HFFc6 (cell line): ENCODE data around the gene SHROOM2. TPM values are rescaled to one million over a fixed set of nuclear protein-coding genes. Genes with fewer than 3 reads are reported as not detected.

Source experiments
- DNase-seq: peaks from one replicate; pipeline ENCODE4 v3.0.0-alpha.2; 2018
- H3K27ac Mint-ChIP-seq: 2 replicates; pipeline ENCODE4 v1.8.0; 2020; ENCODE audit warnings: mild to moderate bottlenecking, mixed read lengths
- H3K27me3 Mint-ChIP-seq: 2 replicates; pipeline ENCODE4 v1.8.0; 2021; ENCODE audit warnings: mild to moderate bottlenecking, moderate library complexity, mixed read lengths; ENCODE audit not compliant: insufficient read depth
- H3K36me3 Mint-ChIP-seq: 2 replicates; pipeline ENCODE4 v1.8.0; 2021; ENCODE audit warnings: low read depth, mixed read lengths
- H3K4me1 Mint-ChIP-seq: 2 replicates; pipeline ENCODE4 v1.8.0; 2020; ENCODE audit warnings: low read depth, mixed read lengths
- H3K4me3 Mint-ChIP-seq: 2 replicates; pipeline ENCODE4 v1.8.0; 2020; ENCODE audit warnings: mild to moderate bottlenecking, moderate library complexity, mixed read lengths
- H3K9me3 Mint-ChIP-seq: 2 replicates; pipeline ENCODE4 v1.8.0; 2020; ENCODE audit warnings: mild to moderate bottlenecking, mixed read lengths
- total RNA-seq, 6 experiments: library from RNA; stranded (reverse); fragmentation: NEBNext Ultra II Directional; extraction: Animal tissue kit (Norgen Biotek cat#: 25700); gene quantifications; 2 replicates in 1 of 6; 3 replicates in 5 of 6; pipeline ENCODE4 v1.2.3, GENCODE V29; 2021
- TF ChIP-seq, protein P1 (sequence below): fragments of 200-600 bp; sonication (generic); IDR thresholded peaks from 2 replicates; pipeline ENCODE4 v1.5.0; 2021; ENCODE audit warnings: antibody characterized with exemption, mild to moderate bottlenecking

SHROOM2 gene
- total RNA-seq, 6 experiments from 2014 or later = 1.6 to 3.5 (median 2.9) TPM

DNA sequence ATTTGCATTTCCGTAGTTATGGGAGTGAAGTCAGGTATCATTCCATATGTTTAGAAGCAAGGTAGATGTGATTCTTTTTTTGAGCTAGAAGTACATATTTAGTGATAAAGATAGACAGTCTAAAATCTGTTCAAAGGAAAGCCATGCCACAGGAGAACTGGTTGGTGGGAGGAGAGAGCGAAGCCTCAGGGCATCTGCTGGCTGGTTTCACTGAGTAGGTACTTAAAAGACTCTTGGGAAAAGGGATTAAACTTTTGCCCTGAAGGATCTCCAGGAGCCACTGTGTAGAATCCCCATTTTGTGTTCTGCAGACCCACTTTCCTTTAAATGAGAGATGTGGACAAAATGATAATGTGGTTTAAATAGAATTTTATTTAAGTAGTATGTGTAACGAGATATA is 89.6 kb downstream of the SHROOM2 start:
- H3K27me3 Mint-ChIP-seq = peaks cover 2% of the 10 kb centered on the region
- H3K27ac Mint-ChIP-seq = no peak overlapping the region
- no peak for DNase-seq
- TF ChIP-seq, protein P1, sequence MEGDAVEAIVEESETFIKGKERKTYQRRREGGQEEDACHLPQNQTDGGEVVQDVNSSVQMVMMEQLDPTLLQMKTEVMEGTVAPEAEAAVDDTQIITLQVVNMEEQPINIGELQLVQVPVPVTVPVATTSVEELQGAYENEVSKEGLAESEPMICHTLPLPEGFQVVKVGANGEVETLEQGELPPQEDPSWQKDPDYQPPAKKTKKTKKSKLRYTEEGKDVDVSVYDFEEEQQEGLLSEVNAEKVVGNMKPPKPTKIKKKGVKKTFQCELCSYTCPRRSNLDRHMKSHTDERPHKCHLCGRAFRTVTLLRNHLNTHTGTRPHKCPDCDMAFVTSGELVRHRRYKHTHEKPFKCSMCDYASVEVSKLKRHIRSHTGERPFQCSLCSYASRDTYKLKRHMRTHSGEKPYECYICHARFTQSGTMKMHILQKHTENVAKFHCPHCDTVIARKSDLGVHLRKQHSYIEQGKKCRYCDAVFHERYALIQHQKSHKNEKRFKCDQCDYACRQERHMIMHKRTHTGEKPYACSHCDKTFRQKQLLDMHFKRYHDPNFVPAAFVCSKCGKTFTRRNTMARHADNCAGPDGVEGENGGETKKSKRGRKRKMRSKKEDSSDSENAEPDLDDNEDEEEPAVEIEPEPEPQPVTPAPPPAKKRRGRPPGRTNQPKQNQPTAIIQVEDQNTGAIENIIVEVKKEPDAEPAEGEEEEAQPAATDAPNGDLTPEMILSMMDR = no peak
- H3K4me1 Mint-ChIP-seq = peaks cover 9% of the 10 kb centered on the region
- H3K36me3 Mint-ChIP-seq = no peaks in the 10 kb centered on the region
- no peak overlapping the region for H3K4me3 Mint-ChIP-seq
- no peaks in the 10 kb centered on the region for H3K9me3 Mint-ChIP-seq

DNA sequence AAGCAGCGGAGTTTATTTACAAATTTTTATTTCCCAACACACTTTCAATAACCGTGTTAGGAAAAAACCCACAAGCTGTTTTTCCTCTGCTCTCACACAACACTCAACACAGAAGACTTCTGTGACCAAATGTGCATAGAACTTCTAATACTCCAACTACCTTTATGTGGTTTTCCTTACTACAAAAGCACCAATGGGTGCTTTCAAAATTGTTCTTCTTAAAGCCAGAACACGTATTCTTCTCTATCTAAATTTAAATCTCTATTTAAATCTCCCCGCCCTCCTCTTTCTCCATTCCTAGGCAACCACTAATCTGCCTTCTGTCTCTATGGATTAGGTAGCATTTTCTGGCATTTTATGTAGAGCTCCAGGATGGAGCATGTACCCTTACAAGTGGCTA is 90.0 kb downstream of the SHROOM2 start:
- Mint-ChIP-seq H3K4me3 (no peak overlapping the region), H3K27ac (no peak overlapping the region), H3K36me3 (no peaks in the 10 kb centered on the region), H3K9me3 (no peaks in the 10 kb centered on the region), H3K4me1 (peaks cover 9% of the 10 kb centered on the region), H3K27me3 (peaks cover 3% of the 10 kb centered on the region)
- TF ChIP-seq, protein P1 = no peak
- DNase-seq = no peak

DNA sequence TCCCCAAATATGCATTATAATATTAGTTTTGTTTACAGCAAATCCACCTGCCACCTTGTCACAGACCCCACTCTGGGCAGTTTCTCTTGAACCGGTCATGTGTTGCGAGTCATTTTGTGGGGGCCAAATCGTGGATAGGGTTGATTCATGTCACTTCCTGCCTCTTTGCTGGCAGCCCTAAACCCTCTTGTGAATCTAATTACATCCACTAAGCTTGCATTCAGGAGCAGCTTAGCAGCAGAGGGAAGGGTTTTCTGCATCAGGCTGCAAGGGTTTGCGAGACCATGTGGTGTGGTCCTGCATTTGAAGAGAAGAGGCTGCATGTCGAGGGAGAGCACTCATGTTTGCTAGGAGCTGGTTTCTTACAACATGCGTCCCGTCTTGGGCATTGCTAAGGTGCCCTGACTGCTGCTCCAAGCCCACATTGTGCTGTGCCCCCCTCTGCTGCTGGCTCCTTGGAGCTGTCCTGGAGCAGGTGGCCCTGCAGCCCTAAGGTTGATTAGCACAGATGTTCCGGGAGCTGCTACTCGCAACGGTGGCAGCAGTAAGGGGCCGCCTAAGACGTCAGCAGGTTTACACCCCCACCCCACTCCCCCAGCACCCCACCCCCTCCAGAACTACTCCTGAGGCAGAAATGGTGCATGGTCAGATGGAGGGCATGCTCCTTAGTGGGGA is 92.1 kb downstream of the SHROOM2 start:
- Mint-ChIP-seq H3K27me3 (peaks cover 3% of the 10 kb centered on the region), H3K4me3 (no peak overlapping the region), H3K9me3 (no peaks in the 10 kb centered on the region), H3K27ac (no peak overlapping the region), H3K4me1 (peaks cover 9% of the 10 kb centered on the region), H3K36me3 (no peaks in the 10 kb centered on the region)
- TF ChIP-seq, protein P1 = no peak
- DNase-seq = no peak

DNA sequence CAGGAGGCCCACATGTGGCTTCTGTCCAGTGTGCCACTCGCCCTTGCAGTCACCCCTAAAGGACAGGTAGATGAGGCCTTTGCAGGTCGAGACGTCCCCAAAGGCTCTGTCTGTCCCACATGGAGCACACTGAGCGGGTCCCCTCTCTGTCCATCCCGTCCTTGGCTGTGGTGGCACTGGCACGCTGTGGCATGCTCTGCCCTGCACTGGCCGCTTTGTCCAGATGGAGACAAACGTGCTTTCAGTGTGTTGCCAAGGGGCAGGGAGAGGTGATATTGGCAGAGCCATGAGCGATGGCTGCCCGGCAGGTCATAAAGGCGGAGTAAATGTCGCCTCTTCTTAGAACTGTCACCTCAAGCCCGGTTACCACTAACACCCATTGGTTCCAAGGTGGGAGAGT is 94.0 kb downstream of the SHROOM2 start:
- peaks cover 3% of the 10 kb centered on the region; the same call in 1 of the 2 replicates for H3K4me1 Mint-ChIP-seq
- H3K27ac Mint-ChIP-seq = no peak overlapping the region
- no peaks in the 10 kb centered on the region for H3K36me3 Mint-ChIP-seq
- no peak for DNase-seq
- peaks cover 3% of the 10 kb centered on the region for H3K27me3 Mint-ChIP-seq
- TF ChIP-seq, protein P1 = no peak
- no peaks in the 10 kb centered on the region for H3K9me3 Mint-ChIP-seq
- no peak overlapping the region for H3K4me3 Mint-ChIP-seq

DNA sequence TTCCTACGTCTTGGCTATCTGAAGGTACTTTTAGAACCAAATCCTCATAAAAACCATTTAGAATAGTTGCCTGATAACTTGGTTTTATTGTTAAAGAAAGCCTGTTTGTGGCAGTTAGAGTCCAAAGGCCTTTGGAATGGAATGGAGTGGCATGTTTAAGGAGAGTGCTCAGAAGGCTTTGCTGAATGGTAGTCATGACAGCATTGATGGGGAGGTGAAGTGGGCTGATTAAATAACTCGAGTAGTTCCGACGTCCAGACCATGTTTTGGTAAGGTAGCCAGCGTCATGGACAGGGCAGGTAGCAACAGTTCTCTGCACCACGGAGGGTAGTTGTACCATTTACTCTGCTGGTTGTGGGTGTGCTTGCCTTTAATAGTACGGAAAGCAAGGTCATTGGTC is 94.6 kb downstream of the SHROOM2 start:
- Mint-ChIP-seq H3K27ac (no peak overlapping the region), H3K9me3 (no peaks in the 10 kb centered on the region)

More for the DNA sequence above, 94.6 kb downstream of the SHROOM2 start:
- H3K4me3 Mint-ChIP-seq = no peak overlapping the region
- TF ChIP-seq, protein P1 = no peak
- no peaks in the 10 kb centered on the region for H3K36me3 Mint-ChIP-seq
- H3K27me3 Mint-ChIP-seq = peaks cover 3% of the 10 kb centered on the region
- no peak for DNase-seq
- H3K4me1 Mint-ChIP-seq = peaks cover 7% of the 10 kb centered on the region; the same call in 1 of the 2 replicates
